ENCODE measurements around the gene NKTR.
"Not testable (repeated sequence)": the region's sequence is repeated elsewhere in the genome, so short reads cannot be mapped to it uniquely, and the experiment has no call there.

NKTR gene

GRCh38 chr3:42597098-42597497 lies 3.4 kb upstream of the NKTR start:
- not testable (repeated sequence) for DNase-seq

GRCh38 chr3:42600958-42601675 lies 631 bp downstream of the NKTR start:
- DNase-seq, result peak; percentile 63

DNA sequence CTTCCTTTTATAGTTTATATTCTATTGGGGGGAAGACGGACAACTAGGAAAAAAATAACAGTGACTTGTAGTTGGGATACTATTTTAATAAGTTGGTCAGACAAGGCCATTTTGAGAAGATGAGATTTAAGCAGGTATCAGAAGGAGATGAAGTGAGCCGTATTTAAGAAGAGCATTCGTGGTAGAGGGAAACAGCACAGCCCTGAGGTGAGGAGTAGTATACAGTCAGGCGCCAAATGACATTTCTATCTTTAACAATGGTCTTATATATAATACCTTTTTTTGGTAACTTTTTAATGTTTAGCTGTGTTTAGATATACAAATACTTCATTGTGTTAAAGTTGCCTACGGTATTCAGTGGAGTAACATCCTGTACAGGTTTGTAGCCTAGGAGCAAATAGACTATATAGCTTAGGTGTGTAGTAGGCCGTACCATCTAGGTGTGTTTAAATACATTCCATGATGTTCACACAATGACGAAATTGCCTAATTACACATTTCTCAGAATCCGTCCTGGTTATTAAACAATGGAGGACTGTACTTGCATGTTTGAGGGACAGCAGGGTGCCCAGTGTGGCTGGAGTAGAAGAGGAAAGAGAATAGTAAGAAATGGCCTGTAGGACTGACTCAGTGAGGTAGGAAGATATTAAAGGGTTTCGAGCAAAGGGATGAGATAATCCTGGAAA lies 1.6 kb downstream of the NKTR start:
- no peak for DNase-seq

- DNase-seq, result no peak
Measured at GRCh38 chr3:42602961-42603360, 2.5 kb downstream of the NKTR start.

DNA sequence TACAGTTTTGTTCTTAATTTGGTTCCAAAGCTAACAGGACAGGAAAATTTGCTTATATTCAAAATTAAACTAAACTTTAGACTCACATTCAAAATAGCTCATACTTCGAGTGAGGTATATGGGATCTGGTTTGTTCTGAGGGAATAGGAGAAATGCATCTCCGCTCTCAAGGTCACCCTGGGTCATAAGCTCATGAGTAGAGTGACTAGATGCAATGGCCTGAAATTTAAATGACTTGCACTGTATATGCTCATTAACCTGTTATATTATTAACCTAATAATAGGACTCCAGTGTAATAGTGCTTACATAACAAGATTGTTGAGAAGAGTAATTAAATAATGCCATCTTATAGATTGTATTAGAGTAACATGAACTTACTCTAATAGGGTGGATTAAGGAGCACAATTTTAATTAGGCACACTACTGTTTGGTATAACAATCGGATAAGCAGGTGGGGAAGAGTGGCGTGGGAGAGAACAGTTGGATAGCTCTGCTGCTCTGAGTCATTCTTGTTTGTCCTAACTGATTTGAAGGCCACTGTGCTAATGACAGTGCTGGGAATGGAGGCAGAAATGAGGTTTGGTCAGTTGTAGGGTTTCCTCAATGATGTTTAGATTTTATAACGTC lies 5.2 kb downstream of the NKTR start:
- DNase-seq, result no peak

- no peak for DNase-seq
Measured at GRCh38 chr3:42608581-42608980, 8.1 kb downstream of the NKTR start.

DNA sequence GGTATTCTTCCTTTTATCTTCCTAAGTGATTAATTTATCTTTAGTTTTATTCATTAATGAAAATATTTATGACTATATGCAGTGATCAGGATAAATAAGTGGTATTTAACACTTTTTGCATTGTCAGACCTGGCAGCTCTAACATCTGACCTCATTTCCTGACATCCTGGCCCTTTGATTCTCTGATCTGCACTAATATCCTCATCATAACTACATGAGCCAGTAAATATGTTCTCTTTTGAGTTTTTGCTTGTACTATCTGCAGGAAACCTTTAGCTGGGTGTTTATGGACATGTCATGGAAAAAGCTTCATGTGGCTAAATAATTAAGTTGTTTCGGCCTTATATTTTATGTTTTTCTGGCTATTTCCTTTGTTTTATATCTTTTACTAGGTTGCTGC lies 10.5 kb downstream of the NKTR start:
- no peak for DNase-seq

- DNase-seq, result no peak
Measured at GRCh38 chr3:42612217-42612616, 11.7 kb downstream of the NKTR start.

DNA sequence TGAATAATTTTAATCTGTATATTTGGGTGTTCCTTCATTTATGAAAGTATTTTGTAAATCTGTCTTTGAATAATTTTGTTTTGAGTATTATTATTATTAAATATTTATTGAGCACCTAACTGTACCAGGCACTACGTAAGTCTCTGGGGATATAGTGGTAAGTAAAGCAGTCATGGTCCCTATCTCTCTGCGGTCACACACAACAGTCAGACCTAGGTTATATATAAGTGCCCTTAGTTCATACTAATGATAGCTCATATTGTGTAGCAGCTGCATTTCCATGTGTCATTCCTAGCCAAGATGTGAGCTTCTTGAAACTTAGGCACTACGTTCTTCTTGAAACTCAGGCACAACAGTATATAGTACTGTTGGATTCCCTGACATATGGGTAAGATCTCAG lies 12.4 kb downstream of the NKTR start:
- no peak for DNase-seq

GRCh38 chr3:42613462-42613861 lies 13.0 kb downstream of the NKTR start:
- no peak for DNase-seq

- DNase-seq, result no peak
Measured at GRCh38 chr3:42631620-42632019, 31.1 kb downstream of the NKTR start.

- DNase-seq, result no peak
Measured at GRCh38 chr3:42632146-42632545, 31.7 kb downstream of the NKTR start.

GRCh38 chr3:42633544-42633943 lies 33.1 kb downstream of the NKTR start:
- DNase-seq, result no peak

DNA sequence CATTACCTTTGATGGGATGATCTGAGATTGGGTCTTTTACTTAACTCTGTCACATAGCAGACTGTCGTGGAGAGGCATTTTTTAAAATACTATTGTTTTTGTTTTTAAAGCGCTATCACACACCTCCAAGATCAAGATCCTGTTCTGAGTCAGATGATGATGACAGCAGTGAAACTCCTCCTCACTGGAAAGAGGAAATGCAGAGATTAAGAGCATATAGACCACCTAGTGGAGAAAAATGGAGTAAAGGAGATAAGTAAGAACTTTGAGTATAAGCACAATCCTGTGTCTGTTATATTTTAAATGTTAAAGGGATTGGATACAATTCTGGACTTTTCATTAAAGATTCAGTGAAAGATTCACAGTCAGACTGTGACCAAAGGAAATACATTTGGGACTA lies 34.6 kb downstream of the NKTR start:
- DNase-seq, result no peak

- DNase-seq, result no peak
Measured at GRCh38 chr3:42637001-42637400, 36.5 kb downstream of the NKTR start.

DNA sequence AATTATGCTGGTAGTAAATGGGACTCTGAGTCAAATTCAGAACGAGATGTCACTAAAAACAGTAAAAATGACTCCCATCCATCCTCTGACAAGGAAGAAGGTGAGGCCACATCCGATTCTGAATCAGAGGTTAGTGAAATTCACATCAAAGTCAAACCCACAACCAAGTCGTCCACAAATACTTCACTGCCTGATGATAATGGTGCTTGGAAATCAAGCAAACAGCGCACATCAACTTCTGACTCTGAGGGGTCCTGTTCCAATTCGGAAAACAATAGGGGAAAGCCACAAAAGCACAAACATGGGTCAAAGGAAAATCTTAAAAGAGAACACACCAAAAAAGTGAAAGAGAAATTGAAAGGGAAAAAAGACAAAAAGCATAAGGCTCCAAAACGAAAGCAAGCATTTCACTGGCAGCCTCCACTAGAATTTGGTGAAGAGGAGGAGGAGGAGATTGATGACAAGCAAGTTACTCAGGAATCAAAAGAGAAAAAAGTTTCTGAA lies 37.9 kb downstream of the NKTR start:
- DNase-seq, result peak; percentile 44

DNA sequence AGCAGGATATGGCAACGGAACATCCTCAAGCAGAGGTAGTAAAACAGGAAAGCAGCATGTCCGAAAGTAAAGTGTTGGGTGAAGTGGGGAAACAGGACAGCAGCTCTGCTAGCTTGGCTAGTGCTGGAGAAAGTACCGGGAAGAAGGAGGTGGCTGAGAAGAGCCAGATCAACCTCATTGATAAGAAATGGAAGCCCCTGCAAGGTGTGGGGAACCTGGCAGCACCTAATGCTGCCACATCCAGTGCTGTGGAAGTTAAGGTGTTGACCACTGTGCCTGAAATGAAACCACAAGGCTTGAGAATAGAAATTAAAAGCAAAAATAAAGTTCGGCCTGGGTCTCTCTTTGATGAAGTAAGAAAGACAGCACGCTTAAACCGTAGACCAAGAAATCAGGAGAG lies 38.7 kb downstream of the NKTR start:
- DNase-seq, result no peak

DNA sequence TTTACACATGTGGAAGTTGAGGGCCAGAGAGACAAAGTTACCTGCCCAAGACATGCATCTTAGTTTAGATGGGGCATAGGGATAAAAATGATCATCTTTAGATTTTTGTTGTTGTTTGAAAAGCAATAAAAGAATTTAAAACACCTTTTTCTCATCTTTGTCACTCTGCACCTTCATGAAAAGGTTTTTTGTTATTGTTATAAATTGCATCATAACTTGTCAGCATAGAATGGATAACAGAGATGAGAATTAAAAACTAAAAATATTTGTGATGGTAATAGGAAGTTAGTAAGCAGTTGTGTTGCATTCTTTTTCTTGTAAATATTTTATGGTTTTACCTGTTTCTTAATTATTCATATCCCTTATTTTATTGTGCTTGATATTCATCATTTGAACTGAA lies 39.6 kb downstream of the NKTR start:
- DNase-seq, result no peak

GRCh38 chr3:42640771-42641370 lies 40.4 kb downstream of the NKTR start:
- no peak for DNase-seq

GRCh38 chr3:42647821-42648459 lies 47.5 kb downstream of the NKTR start:
- no peak for DNase-seq

GRCh38 chr3:42649006-42649405 lies 48.5 kb downstream of the NKTR start:
- DNase-seq, result no peak

DNA sequence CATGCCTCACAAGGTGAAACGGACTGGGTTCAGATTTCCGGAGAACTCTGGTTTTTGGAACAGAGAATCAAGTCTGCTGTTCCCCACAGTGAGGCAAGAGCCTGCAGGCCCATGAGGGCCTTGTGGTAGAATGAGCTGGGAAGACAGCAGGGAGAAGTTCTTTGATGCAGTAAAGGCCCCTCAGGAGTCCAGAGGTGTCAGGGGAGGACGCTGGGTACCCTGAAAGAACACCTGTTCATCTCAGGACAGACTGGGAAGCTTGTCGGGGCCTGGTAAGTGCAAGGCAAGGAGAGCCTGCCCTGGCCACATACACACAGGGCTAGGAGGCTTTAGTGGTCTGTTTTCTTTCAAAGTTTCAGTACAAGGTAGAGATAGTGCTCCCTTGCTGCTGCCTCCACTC lies 49.3 kb downstream of the NKTR start:
- DNase-seq, result no peak
